ENCODE results near the gene URI1.

GRCh38 chr19:29961311-29961710 lies 19.3 kb downstream of the URI1 start:
- no peak for TF ChIP-seq BHLHE40 (IDR thresholded peaks at IDR 0.05; ENCODE audit: borderline replicate concordance)
- TF ChIP-seq CTBP1 (IDR thresholded peaks at IDR 0.05; ENCODE audit: borderline replicate concordance) = no peak
- TF ChIP-seq SP1 (IDR thresholded peaks at IDR 0.05) = no peak
- no peak for TF ChIP-seq ARNT (IDR thresholded peaks at IDR 0.05)
- TF ChIP-seq FOXK2 (IDR thresholded peaks at IDR 0.05) = no peak
- TF ChIP-seq PKNOX1 (IDR thresholded peaks at IDR 0.05) = no peak
- TF ChIP-seq LEF1 (IDR thresholded peaks at IDR 0.05; ENCODE audit: borderline replicate concordance) = no peak
- no peak for TF ChIP-seq ZNF384 (IDR thresholded peaks at IDR 0.05)
- TF ChIP-seq ELF4 (IDR thresholded peaks at IDR 0.05) = no peak
- no peak for TF ChIP-seq FOXM1 (IDR thresholded peaks at IDR 0.05; ENCODE audit: borderline replicate concordance)
- TF ChIP-seq NFRKB (IDR thresholded peaks at IDR 0.05) = no peak

Data from HEK293T (cell line).